HK-2 (cell line): ENCODE results near the gene CCNF.

Experiments
- DNase-seq: peaks from one replicate; pipeline ENCODE4 v3.0.0-alpha.2; 2018; ENCODE audit not compliant: unreplicated experiment

Gene CCNF

DNA sequence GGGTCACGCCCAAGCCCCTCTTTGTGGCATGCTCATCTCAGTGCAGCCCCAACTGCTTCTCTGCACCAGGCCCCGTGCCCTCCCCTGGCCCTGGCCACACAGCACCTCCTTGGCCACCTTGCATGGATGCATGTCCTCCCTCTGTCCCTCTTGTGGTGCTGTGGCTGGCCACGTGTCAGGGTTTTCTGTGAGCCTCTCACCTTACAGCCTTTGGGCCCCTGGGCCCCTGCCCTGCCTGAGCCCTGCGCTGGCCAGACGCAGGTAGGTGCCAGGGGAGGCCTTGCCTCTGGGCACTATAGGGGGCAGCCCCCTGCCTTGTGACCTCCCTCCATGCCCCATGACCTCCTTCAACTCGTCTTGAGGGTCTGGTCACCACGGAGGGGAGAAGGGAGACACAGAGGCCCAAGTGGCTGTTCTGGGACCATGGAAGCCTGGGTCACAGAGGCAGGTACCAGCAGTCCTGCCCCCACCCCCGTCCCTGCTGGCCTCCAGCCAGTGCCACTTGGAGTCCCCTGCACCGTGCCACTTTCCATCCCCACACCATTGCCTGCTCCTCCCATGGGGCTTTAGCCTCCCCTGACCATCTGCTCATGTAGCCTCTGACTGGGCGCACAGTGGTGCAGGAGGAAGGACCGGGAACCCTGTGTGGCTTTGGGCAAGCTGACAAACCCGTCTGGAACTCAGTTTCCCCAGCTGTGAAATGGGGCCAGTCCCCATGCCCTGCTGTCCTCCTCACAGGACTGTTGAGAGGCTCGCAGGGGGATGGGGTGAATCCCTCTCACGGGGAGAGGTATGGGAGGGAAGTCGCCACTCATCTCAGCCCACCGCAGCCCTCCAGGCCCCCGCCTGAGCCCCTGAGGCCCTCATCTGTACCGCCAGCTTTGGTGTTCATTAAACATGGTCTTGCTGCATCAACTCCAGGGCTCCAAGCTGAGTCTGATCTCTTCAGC is 73.0 kb downstream of the CCNF start:
- no peak for DNase-seq

DNA sequence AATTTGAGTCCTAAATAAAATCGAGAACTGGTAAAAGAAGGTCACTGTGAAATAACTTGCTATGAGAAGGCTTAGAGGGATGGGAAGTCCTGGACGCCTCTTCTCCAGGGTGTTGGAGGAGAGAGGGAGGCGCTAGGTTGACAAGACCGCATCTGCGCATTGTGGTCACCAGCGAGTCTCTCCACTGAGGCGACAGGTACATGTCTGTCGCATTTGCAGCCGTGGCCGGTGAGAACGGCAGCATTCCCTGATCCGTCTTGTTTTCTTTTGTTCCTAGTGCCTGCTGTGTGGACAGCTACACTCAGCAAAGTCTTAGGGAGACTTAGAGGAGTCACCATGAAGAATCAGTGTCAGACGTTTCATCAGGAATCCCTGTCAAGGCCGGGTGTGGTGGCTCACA is 76.4 kb downstream of the CCNF start:
- DNase-seq, result no peak

DNA sequence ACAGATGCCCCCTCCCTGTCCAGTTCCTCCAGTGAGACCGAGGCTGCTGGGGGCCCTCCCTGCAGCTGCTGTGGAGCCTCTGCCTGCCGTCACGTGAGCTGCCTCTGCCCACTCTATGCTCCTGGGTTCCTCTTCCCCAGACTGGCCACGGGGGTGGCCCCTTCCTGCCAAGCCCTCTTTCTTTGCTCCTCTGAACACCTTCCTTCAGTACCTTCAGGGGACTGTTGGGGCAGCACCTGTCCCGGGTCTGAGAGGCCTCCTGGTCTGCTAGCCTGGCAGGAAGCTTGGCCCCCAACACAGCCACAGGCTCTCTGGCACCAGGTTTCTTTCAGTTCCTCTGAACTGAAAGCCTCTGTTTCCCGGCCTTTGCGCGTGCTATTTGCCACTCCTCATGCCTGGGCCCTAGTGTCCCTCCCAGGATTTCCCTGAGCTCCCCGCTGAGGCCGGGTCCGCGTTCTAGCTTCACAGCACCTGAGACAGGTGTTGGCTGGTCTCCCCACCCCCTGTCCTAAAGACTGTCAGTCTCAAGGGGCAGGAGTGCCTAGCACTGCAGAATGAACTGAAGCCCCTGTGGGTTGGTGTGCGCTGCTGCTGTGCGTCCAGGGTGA is 77.9 kb downstream of the CCNF start:
- DNase-seq, result no peak

DNA sequence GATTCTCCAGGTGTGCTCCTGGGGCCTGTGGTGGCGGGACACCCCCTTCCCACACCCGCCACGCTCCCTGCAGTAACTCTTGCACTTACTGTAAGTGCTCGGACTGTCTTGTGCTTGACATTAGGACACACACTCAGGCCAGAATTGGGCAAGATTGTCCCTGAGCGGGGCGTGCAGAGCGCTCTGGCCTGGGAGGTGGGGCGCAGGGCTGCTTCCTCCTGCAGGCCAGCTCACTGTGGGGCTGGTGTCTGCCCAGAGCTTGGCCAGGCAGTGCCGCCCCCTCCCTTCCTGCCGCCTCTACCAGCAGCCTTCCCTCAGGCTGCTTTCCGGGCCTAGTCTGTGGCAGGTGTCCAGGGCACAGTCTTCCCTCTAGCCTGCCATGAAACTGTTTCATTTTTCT is 78.4 kb downstream of the CCNF start:
- no peak for DNase-seq
